Colon (tissue), 2 donors: ENCODE measurements around the gene RIN3.
"Not testable (repeated sequence)": the region's sequence is repeated elsewhere in the genome, so short reads cannot be mapped to it uniquely, and the experiment has no call there.

Experiments used
- FAIRE-seq: peaks from 2 replicates; lab custom pipeline; 2012; peaks lifted over from hg19 to GRCh38; lab: Jason Lieb, UNC
- donor health status: control.
- donor health status: control.

The RIN3 gene

GRCh38 chr14:92693998-92694795 is 180.6 kb downstream of the RIN3 start:
- FAIRE-seq, result no peak

GRCh38 chr14:92694807-92695206 is 181.2 kb downstream of the RIN3 start:
- FAIRE-seq, result no peak

DNA sequence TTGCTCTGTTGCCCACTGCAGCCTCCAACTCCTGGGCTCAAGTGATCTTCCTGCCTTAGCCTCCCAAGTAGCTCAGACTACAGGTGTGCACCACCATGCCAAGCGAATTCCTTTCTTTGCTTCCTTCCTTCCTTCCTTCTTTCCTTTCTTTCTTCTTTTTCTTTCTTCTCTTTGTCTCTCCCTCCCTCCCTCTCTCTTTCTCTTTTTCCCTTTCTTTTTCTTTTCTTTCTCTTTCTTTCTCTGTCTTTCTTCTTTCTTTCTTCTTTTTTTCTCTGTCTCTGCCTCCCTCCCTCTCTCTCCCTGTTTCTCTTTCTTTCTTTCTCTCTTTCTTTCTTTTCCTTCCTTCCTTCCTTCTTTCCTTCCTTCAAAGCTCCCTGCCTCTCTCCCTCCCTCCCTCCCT is 182.0 kb downstream of the RIN3 start:
- FAIRE-seq, result no peak

DNA sequence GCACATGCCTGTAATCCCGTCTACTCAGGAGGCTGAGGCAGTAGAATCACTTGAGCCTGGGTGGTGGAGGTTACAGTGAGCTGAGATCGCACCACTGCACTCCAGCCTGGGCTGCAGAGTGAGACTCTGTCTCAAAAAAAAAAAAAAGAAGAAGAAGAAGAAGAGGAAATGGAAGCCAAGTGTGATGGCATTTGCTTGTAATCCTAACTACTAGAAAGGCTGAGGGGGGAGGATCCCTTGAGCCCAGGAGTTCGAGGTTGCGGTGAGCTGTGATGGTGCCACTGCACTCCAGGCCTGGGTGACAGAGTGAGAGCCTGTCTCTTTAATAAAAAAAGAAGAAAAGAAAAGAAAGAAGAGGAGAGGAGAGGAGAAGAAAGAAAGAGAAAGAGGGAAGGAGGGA is 182.8 kb downstream of the RIN3 start:
- FAIRE-seq, result no peak

DNA sequence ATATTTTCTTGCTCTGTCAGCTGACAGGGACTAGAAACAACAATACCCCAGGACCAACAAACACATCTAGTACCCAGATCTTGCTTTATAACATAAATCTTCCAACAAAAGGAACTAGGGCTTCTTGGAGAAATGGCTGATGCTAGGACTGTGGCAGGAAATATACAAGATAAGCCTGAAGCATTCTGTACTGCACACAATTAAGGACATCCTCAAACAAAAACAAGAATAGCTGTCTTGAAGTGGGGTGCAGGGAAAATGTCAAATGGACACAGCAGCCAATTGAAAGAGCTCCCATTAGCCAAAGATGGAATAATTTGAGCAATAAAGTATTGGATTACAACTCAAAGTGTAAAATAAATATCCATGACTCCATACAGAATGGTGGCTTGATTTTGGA is 184.8 kb downstream of the RIN3 start:
- no peak for FAIRE-seq

GRCh38 chr14:92701826-92702225 is 188.2 kb downstream of the RIN3 start:
- no peak for FAIRE-seq

DNA sequence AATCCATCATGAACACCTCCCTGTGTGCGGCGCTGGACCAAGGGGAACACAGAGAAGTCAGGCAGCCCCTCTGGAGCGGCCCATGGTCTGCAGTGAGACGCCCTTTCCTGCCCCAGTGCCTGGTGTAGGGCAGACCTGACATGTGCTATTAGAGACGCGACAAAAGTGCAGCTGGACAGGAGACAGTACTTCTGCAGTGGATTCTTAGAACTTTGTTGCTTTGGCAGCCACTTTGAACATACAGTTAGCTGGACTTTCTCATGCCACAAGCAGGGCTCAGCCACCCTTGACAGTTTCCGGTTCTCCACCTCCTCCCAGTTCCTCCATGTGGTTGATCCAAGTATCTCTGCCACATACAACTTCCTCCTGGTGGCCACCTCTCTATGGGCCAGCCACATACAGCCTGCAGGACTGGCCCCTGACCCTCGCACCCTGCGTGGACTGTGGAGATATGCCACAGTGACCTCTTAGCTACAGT is 188.9 kb downstream of the RIN3 start:
- FAIRE-seq, result no peak

DNA sequence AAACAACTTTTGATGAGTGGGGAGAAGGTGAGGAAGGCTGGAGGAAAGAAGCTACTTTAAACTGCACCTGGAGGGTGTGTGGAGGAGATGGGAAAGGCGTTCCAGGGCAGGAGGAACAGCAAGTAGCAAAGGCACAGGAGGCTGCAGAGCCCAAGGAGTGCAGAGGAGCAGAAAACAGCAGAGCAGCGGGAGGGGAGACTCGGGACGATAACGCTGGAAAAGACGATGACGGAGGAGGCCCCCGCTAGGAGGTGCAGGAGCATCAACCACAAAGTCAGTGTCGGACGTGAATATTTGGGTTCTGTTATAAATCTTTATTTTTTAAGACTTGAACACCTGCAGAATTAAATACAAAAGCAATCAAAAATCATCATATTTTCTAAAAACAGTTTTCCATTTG is 189.9 kb downstream of the RIN3 start:
- no peak for FAIRE-seq

DNA sequence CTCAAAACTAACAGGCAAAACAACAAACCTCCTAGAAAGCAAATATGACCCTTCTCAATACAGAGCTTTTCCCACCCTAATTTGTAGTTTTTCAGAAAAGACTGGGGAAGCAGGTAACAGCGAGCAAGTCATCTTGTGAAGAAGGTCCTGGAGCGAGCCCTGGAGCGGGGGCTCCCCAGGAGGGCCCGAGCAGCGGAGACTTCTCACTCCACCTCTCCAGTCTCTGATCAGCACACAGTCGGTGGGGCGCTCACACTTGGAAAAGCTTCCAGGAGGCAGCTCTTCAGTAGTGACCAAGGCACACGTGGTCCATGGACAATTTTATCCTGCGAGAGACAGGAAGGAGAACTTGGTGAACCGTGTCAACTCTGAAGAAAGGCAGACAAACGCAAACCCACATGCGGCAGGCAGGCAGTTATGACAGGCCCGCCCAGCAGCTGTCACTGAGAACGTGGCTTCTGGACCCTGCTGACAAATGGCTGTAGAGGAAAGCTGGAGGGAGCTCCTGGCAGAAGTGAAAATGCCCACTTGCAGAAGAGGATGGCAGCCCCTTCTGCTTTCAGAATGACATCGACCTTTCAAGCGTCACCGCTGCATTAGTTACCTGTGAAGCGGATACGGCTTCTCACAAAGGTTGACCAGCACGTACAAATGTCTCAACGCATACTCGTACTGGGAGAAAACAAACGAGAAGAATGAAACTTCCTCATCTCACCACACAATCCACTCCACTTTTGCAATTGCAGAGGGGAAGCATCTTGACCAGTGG is 190.6 kb downstream of the RIN3 start:
- FAIRE-seq, result no peak

- FAIRE-seq, result no peak
These were observed 191.2 kb downstream of the RIN3 start for GRCh38 chr14:92704821-92705220.

- no peak for FAIRE-seq
These were observed 192.8 kb downstream of the RIN3 start for GRCh38 chr14:92706386-92706785.

DNA sequence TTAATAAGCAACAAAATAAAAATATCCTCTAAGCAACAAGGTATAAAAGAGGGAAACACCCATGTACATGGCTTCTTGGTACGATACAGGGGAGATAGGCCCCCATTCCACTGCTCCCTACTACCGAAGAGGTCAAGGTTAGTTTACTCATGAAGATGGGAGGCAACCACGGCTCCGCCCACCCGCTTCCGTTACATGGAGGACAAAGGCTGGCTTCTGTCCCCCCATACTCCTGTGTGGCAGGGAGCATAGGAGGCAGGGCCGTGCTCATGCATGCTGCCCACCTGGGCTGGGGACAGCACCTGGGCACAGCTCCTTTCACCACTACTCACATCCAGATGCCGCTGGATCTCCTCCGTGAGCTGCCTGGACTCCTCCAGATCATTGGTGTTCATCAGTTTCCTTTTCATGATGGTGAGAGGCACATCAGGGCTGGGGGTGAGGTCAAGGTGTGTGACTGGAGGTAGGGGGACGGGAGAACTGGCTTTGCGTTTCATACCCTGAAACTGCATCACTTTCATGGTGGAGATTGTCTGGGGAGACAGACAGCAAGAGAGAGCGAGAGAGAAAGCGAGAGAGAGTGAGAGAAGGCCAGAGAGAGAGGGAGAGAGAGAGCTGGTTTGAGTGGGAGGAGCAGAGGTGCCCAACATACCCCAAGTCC is 195.9 kb downstream of the RIN3 start:
- no peak for FAIRE-seq

DNA sequence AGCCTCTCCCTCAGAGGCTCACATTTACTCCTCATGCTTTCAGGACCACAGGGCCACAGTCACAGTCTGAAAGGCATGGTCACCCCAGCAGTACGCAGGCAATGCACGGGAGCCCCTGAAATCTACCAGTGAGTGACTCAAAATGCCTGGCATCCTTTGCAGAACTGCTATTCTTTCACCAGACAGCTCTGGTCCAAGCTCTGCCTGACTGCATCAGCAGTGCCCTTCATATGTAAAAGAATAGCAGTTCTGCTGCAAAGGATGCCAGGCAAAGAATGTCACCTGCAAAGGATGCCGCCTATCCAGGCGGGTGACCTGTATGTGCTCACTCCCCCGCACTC is 196.4 kb downstream of the RIN3 start:
- FAIRE-seq, result no peak

DNA sequence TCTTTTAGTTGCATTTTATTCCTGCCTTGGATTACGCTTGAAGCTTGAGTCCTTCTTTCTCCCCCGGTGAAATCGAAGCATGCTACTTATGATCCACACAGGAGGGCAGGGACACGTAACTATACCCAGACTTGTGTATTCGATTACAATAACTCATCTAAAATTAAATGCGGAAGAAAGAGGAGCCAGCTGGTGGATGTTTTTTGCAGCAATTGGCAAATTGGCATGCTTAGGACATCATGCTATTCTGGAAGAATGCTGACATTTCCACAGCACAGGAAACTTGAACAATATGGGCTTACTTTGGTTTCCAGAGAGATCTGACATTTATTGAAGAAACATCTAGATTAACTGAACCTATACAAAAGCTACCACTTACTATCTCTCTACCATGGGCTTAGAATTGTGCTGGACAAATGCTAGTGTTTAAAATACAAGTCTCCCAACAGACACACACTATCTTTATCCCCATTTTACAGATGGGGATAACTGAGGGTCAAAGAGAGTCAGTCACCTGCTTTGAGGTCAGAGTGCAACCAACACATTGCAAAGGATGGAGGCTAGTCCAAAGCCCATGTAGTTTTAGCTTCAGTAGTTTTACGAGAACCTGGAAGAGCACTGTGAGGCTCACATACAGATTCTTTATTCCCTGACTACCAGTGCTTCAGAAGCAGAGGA is 198.5 kb downstream of the RIN3 start:
- FAIRE-seq, result no peak

- FAIRE-seq, result no peak
These were observed 199.1 kb downstream of the RIN3 start for GRCh38 chr14:92712654-92713051.

DNA sequence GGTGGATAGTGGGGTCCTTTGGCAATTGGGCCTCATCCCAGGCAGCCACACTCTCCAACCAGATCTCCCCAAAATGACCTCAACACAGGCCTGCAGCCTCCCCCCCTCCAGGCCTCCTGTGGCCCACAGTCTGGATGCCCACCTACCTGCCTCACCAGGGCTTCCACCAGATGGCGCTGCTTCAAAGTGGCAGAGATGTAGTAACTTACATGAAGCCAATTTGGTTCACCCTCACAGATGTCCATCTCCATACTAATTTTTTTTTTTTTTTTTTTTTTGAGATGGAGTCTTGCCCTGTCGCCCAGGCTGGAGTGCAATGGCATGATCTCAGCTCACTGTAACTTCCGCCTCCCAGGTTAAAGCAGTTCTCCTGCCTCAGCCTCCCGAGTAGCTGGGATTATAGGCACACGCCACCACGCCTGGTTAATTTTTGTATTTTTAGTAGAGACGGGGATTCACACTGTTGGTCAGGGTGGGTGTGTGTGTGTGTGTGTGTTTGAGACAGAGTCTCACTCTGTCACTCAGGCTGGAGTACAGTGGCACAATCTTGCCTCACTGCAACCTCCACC is 201.2 kb downstream of the RIN3 start:
- not testable (repeated sequence) for FAIRE-seq

DNA sequence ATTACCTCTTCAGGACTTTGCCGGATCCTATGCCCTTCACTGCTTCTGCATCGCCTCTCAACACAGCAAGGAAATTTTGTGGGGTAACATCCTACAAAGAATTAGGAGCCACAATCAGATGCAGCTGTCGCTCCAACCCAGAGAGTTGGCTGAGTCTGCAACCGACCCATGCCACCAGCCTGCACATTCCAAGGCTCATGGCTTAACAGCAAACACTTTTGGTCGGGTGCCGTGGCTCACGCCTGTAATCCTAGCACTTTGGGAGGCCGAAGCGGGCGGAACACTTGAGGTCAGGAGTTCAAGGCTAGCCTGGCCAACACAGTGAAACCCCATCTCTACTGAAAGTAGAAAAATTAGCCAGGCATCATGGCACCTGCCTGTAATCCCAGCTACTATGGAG is 202.6 kb downstream of the RIN3 start:
- FAIRE-seq, result no peak

- FAIRE-seq, result no peak
These were observed 204.0 kb downstream of the RIN3 start for GRCh38 chr14:92717571-92718042.

DNA sequence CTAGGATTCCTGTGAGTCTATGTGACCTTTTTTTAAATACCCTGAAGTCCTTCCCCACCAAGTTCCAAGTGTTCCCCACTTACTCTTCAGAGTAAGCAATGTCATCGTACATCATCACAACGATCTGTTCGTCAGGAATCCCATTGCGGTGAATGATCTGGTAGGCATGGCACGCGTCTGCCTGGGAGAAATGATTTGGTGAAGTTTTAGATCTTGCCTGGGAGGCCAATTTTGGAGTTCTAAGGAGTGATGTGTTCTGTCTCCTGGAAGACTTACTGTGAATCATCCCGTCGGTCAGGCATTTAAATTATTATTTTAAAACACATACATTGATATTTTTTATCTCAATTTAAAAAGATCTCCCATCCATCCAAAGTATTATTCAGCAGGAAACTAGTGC is 205.1 kb downstream of the RIN3 start:
- FAIRE-seq, result no peak

- no peak for FAIRE-seq
These were observed 205.8 kb downstream of the RIN3 start for GRCh38 chr14:92719421-92719820.

DNA sequence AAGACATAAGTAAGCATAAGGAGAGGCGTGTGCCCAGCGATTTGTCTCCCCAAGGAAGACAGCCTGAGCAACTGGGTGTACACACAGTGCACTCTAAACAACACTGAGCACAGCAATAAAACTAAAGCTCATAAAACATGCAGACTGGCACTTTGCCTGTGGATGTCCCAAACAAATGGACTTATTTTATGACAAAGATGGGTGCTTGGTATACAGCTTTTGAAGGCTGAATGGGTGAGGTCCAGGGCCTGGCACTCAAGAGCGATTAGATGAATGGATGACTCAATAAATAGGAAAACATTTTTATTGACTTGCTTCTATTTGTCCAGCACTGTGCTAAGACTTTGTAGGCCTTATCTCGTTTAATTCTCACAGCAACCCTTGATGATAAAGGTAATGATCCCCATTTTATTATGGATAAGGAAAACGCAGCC is 206.3 kb downstream of the RIN3 start:
- no peak for FAIRE-seq
